Islet precursor cell (in vitro differentiated cells): ENCODE results near the gene ADM2.
"Not testable (repeated sequence)": the region's sequence is repeated elsewhere in the genome, so short reads cannot be mapped to it uniquely, and the experiment has no call there.

Source experiments
- DNase-seq: peaks from one replicate; pipeline ENCODE4 v3.0.0-alpha.2; 2018

The ADM2 gene

GRCh38 chr22:50507991-50508884 lies 26.9 kb downstream of the ADM2 start, which contains the start of gene NCAPH2:
TSS of gene NCAPH2 (plus strand) at chr22:50508224. CDS start at chr22:50508338, 114 bp downstream.
- peak; percentile 98 for DNase-seq

- no peak for DNase-seq
Measured at GRCh38 chr22:50508897-50509296, 27.6 kb downstream of the ADM2 start.

GRCh38 chr22:50513175-50513574 lies 31.8 kb downstream of the ADM2 start:
- DNase-seq = no peak

GRCh38 chr22:50516068-50516467 lies 34.7 kb downstream of the ADM2 start:
- peak; percentile 57 for DNase-seq

- DNase-seq = no peak
Measured at GRCh38 chr22:50516891-50517290, 35.5 kb downstream of the ADM2 start.

GRCh38 chr22:50517495-50518260 lies 36.3 kb downstream of the ADM2 start:
- peak; percentile 47 for DNase-seq

GRCh38 chr22:50518606-50519005 lies 37.3 kb downstream of the ADM2 start:
- no peak for DNase-seq

- DNase-seq = no peak
Measured at GRCh38 chr22:50519151-50519550, 37.8 kb downstream of the ADM2 start.

- not testable (repeated sequence) for DNase-seq
Measured at GRCh38 chr22:50520184-50520583, 38.8 kb downstream of the ADM2 start.

- DNase-seq = no peak
Measured at GRCh38 chr22:50520826-50521453, 39.6 kb downstream of the ADM2 start.

GRCh38 chr22:50521710-50522109 lies 40.4 kb downstream of the ADM2 start:
- peak; percentile 48 for DNase-seq

GRCh38 chr22:50522208-50522805 lies 41.0 kb downstream of the ADM2 start:
- peak; percentile 47 for DNase-seq

GRCh38 chr22:50522806-50523438 lies 41.6 kb downstream of the ADM2 start:
- DNase-seq = peak; percentile 46

GRCh38 chr22:50523458-50523805 lies 42.1 kb downstream of the ADM2 start:
- no peak for DNase-seq

- DNase-seq = peak; percentile 70
Measured at GRCh38 chr22:50523806-50524675, 42.7 kb downstream of the ADM2 start.

- DNase-seq = peak; percentile 63
Measured at GRCh38 chr22:50524676-50525103, 43.3 kb downstream of the ADM2 start.

- DNase-seq = peak; percentile 98
Measured at GRCh38 chr22:50525104-50525857, 43.9 kb downstream of the ADM2 start, which contains the start of gene SCO2. TSS of gene SCO2 (minus strand) at chr22:50525598. CDS start at chr22:50524411, 1,187 bp downstream.

GRCh38 chr22:50525858-50526107 lies 44.4 kb downstream of the ADM2 start:
- no peak for DNase-seq

- peak; percentile 84 for DNase-seq
Measured at GRCh38 chr22:50526108-50526833, 44.9 kb downstream of the ADM2 start.
